SK-N-SH treated with all-trans-retinoic acid at 6 μM for 48 hours (cell line): ENCODE measurements around the gene R3HDM2.

Experiments used
- ARNTL ChIP-seq: fragments of 450-650 bp; formaldehyde crosslinking; IDR thresholded peaks from 2 replicates; pipeline ENCODE4 v1.5.0; 2020; ENCODE audit warnings: low read depth, mild to moderate bottlenecking, moderate library complexity, borderline replicate concordance
- CREB5 ChIP-seq: fragments of 250-450 bp; sonication (Bioruptor Pico); IDR thresholded peaks from 2 replicates; pipeline ENCODE4 v1.5.1; 2020; ENCODE audit warnings: low read depth, mild to moderate bottlenecking, moderate library complexity
- GLIS3 ChIP-seq: fragments of 250-450 bp; sonication (Bioruptor Pico); IDR thresholded peaks from 2 replicates; pipeline ENCODE4 v1.5.0; 2020; ENCODE audit warnings: mild to moderate bottlenecking, moderate library complexity
- OSR1 ChIP-seq: fragments of 250-450 bp; sonication (Bioruptor Pico); IDR thresholded peaks from 2 replicates; pipeline ENCODE4 v1.8.0; 2022; ENCODE audit warnings: moderate library complexity, mild to moderate bottlenecking, inconsistent platforms
- PATZ1 ChIP-seq: fragments of 250-450 bp; sonication (Bioruptor Pico); IDR thresholded peaks from 2 replicates; pipeline ENCODE4 v1.8.0; 2020; ENCODE audit warnings: mild to moderate bottlenecking, moderate library complexity, borderline replicate concordance
- POU6F1 ChIP-seq: fragments of 250-450 bp; sonication (Bioruptor Pico); IDR thresholded peaks from 2 replicates; pipeline ENCODE4 v1.8.0; 2021; ENCODE audit warnings: low read depth, mild to moderate bottlenecking, moderate library complexity, borderline replicate concordance
- SNAI2 ChIP-seq: fragments of 250-450 bp; sonication (Bioruptor Pico); IDR thresholded peaks from 2 replicates; pipeline ENCODE4 v1.5.0; 2020; ENCODE audit warnings: mild to moderate bottlenecking, moderate library complexity
- ZC3H10 ChIP-seq: fragments of 250-450 bp; sonication (Bioruptor Pico); IDR thresholded peaks from 2 replicates; pipeline ENCODE4 v1.5.1; 2021; ENCODE audit warnings: mild to moderate bottlenecking, moderate library complexity
- ZNF565 ChIP-seq: fragments of 450-650 bp; formaldehyde crosslinking; conservative IDR thresholded peaks from 2 replicates; pipeline ENCODE4 v1.5.0; 2020; ENCODE audit warnings: low read depth, mild to moderate bottlenecking, moderate library complexity
- ZNF8 ChIP-seq: fragments of 450-650 bp; formaldehyde crosslinking; IDR thresholded peaks from 2 replicates; pipeline ENCODE4 v1.5.0; 2020; ENCODE audit warnings: mild to moderate bottlenecking, moderate library complexity

GRCh38 chr12:57444744-57445143 is 13.9 kb upstream of the R3HDM2 start:
- TF ChIP-seq POU6F1 (CRISPR knock-in tag) (no peak), ZC3H10 (CRISPR knock-in tag) (no peak), SNAI2 (no peak), CREB5 (no peak), ZNF8 (CRISPR knock-in tag) (no peak), PATZ1 (no peak), OSR1 (CRISPR knock-in tag) (no peak), ZNF565 (no peak), GLIS3 (CRISPR knock-in tag) (no peak), ARNTL (CRISPR knock-in tag) (no peak)
